Aorta (tissue), 5 donors: ENCODE measurements around the gene SLC27A5. TPM values are rescaled to one million over a fixed set of nuclear protein-coding genes. Genes with fewer than 3 reads are reported as not detected.
A peak's percentile ranks its signal among the peaks of the same experiment; 100 is the strongest.
"Not testable (repeated sequence)": the region's sequence is repeated elsewhere in the genome, so short reads cannot be mapped to it uniquely, and the experiment has no call there.

Experiments
- ATAC-seq: fragments of 200-7000 bp; cut with Tn5 transposase; one replicate; pipeline ENCODE4 v1.9.1; 2022; ENCODE audit warnings: moderate library complexity; ENCODE audit not compliant: low FRiP score
- DNase-seq, 2 donors: peaks; one replicate each; pipeline ENCODE4 v3.0.0-alpha.2; 2020
- H3K27ac ChIP-seq, 2 donors: one replicate each; pipeline ENCODE4 v1.5.1; 2013; ENCODE audit warnings: low read length in 2 of 2, mild to moderate bottlenecking in 2 of 2, moderate library complexity in 2 of 2, control low read depth in 1 of 2, inconsistent platforms in 1 of 2, low read depth in 1 of 2
- H3K27me3 ChIP-seq, 2 donors: one replicate each; pipeline ENCODE4 v1.6.1; 2013; ENCODE audit warnings: control low read depth in 1 of 2, low read length in 1 of 2, mild to moderate bottlenecking in 1 of 2, moderate library complexity in 1 of 2; ENCODE audit not compliant: insufficient read depth in 2 of 2, control insufficient read depth in 1 of 2
- H3K36me3 ChIP-seq, 2 donors: one replicate each; pipeline ENCODE4 v1.6.1; 2013; ENCODE audit warnings: control low read depth in 1 of 2, low read length in 1 of 2, mild to moderate bottlenecking in 1 of 2; ENCODE audit not compliant: insufficient read depth in 2 of 2, control insufficient read depth in 1 of 2
- H3K4me1 ChIP-seq, 2 donors: one replicate each; pipeline ENCODE4 v1.6.1; 2013; ENCODE audit warnings: low read length in 2 of 2, control low read depth in 1 of 2, mild to moderate bottlenecking in 1 of 2, moderate library complexity in 1 of 2; ENCODE audit not compliant: insufficient read depth in 2 of 2, control insufficient read depth in 1 of 2
- H3K4me3 ChIP-seq, 2 donors: one replicate each; pipeline ENCODE4 v1.5.1; 2013; ENCODE audit warnings: low read length in 2 of 2, control low read depth in 1 of 2, mild to moderate bottlenecking in 1 of 2
- H3K9me3 ChIP-seq: one replicate; pipeline ENCODE4 v1.6.1; 2013; ENCODE audit warnings: mild to moderate bottlenecking, low read length; ENCODE audit not compliant: control insufficient read depth
- WGBS, 2 donors: extraction: QIAGEN DNeasy Blood & Tissue Kit; methylation state at CpG; one replicate each; pipeline ENCODE4 v1.1.7; 2013; 5-methylcytosine and 5-hydroxymethylcytosine counted together
- intact Hi-C, 2 donors: fragments of 100-400 bp; cut with DNase I; formaldehyde crosslinking; loops; one replicate each; pipeline versions ENCODE4 v1.14.2 to v1.15.0; 2022
- microRNA-seq, 2 donors: library from miRNA; unstranded; fragments of <30 nt; microRNA quantifications; one replicate each; pipeline ENCODE4 v1.2.0, GENCODE V29; 2020
- polyA plus RNA-seq, 2 donors: library from polyadenylated mRNA; stranded (reverse); fragments of 200-250 nt; gene quantifications; one replicate each; pipeline ENCODE4 v1.2.3, GENCODE V29; 2013
- total RNA-seq, 2 donors: library from RNA; stranded (reverse); fragmentation: NEBNext Ultra II Directional; extraction: Animal tissue kit (Norgen Biotek cat#: 25700); gene quantifications; one replicate each; pipeline ENCODE4 v1.2.1, GENCODE V29; 2021
- donor health status: healthy with polysubstance abuse.
- donor health status: Bipolar disorder and iron deficiency.
- donor health status: DM: no; HTN: no; CAD: no.
- donor health status: DM: no; HTN: no; CAD: no.
- donor health status: DM: yes; HTN: yes; CAD: no.

Gene SLC27A5
- total and polyA plus RNA-seq, 4 donors: 8.1 to 24.6 (median 11.1) TPM

DNA sequence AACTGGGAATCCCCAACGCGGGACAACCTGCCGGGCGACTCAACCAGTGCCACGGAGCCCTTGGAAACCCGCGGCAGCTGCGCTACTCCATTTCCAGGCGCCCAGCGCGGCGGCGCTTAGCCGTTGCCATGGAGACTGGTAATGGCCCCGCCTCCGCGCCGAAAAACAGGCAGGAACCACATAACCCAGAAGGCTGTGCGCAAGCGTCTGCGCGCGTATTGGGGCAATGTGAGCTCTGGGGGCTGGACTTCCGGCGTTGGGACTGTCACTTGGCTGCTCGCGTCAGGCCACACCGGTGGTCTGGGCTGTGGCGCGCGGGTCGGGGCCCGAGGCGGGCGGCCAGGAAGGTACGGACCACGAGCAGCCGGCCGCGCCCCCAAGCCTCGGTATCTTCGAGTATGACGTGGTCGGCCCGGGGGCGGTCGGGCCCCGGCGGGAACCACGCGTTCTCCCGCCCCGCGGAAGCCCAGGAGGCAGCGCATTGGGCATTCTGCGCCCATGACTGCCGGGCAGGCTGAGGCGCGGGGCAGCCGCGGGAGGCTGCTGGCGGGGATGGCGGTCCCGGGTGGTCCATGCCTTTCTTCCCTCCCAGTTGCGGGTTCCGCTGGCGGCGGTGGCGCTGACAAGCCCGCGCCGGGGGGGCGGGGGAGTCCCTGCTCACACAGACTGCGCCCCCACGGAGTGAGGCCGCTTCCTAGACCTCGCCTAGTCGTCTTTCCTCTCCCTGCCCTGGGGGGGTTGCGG, 60.3 kb downstream of the SLC27A5 start, which contains the start of gene ZNF324B:
Gene ZNF324B, plus strand, starts transcription at position 265 of the 744 bp plus-strand sequence. CDS start 2,080 bp downstream, outside the sequence.
- Histone ChIP-seq H3K27ac (peak within 1 kb of the TSS in 1 of 2 donors; percentile 2), H3K27me3 (no peaks in the 10 kb centered on the region), H3K4me3 (peak within 1 kb of the TSS; percentile 63 to 66), H3K36me3 (peaks cover 0 to 3% of the 10 kb centered on the region in 2 donors), H3K9me3 (no peaks in the 10 kb centered on the region), H3K4me1 (no peaks in the 10 kb centered on the region)
- 0% methylated on average over 45 to 79 of the region's 79 CpGs for WGBS, 2 donors
- DNase-seq: peak; percentile 98 to 99
- peak; percentile 98 for ATAC-seq
- intact Hi-C loops: loop anchor here in 1 of 2 donors (1.0 kb wide), 1 partner anchor 11 kb away; the partner anchor contains the start of gene ZNF132

DNA sequence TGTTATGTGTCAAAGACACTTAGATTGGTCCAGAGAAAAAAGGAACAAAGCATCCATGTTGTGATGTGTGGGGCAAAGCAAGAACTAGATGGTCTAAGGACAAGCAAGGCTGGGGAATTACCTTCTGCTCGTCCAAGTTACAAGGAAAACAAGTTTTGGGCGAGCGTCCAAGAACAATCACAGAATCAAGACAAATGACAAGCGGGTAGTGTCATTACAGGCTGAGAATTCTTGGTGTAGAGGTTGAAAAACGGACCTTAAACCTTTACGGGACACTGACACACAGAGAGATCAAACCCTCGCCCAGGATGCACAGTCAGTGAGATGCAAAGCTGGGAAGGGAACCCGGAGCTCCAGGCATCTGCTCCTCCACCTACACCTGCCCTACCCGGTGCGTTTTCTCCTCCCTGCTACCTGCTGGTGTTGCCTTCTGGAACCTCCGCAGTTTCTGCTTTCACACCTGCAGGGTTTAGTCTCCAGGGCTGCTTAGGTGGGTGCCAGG, 60.9 kb downstream of the SLC27A5 start:
- intact Hi-C loops: loop anchor here in 1 of 2 donors (1.0 kb wide), 1 partner anchor 11 kb away; the partner anchor contains the start of gene ZNF132
- no peak overlapping the region for H3K27ac ChIP-seq
- H3K9me3 ChIP-seq: no peaks in the 10 kb centered on the region
- no peaks in the 10 kb centered on the region for H3K27me3 ChIP-seq
- ATAC-seq: no peak
- H3K4me1 ChIP-seq: no peaks in the 10 kb centered on the region
- 3% methylated on average over 11 of the region's 11 CpGs for WGBS, 2 donors
- H3K4me3 ChIP-seq: peak overlapping the region; percentile 63
- DNase-seq: no peak
- no peaks in the 10 kb centered on the region for H3K36me3 ChIP-seq

- H3K27me3 ChIP-seq: not testable (repeated sequence)
These were observed 61.8 kb downstream of the SLC27A5 start for GRCh38 chr19:58449980-58450379.

GRCh38 chr19:58448860-58449259, 62.9 kb downstream of the SLC27A5 start:
- H3K4me3 ChIP-seq, intact Hi-C loops, H3K36me3 ChIP-seq, ATAC-seq, H3K4me1 ChIP-seq, H3K27ac ChIP-seq, DNase-seq, H3K27me3 ChIP-seq, H3K9me3 ChIP-seq: not testable (repeated sequence)
- WGBS, 2 donors: 75 to 79% methylated on average over 3 of the region's 3 CpGs

More at GRCh38 chr19:58449980-58450379, 61.8 kb downstream of the SLC27A5 start:
- intact Hi-C loops, DNase-seq, H3K9me3 ChIP-seq, H3K4me1 ChIP-seq, H3K36me3 ChIP-seq, H3K27ac ChIP-seq, ATAC-seq, H3K4me3 ChIP-seq: not testable (repeated sequence)
- 60 to 61% methylated on average over 5 of the region's 5 CpGs for WGBS, 2 donors

Small RNA genes within 50 kb of the gene (microRNA-seq; reads per million reads assigned to microRNA genes)
- gene MIR6807: 0 to 1.2 reads per million in 2 donors

Other genes starting within 250 kb of the SLC27A5 start
- gene ZNF8, start 233.0 kb downstream of the SLC27A5 start, total RNA-seq: 1 to 10 TPM; 5.9 to 7.8 TPM
- gene ZNF8, start 233.0 kb downstream of the SLC27A5 start, polyA plus RNA-seq: 1 to 10 TPM in 1 of 2 donors, under 1 TPM in 1; 0.38 to 1.9 TPM
- 10 to 100 TPM; 33.6 to 34.3 TPM for gene ERVK3-1, start 206.6 kb downstream of the SLC27A5 start, total RNA-seq
- 10 to 100 TPM; 26.4 to 48.1 TPM for gene ERVK3-1, start 206.6 kb downstream of the SLC27A5 start, polyA plus RNA-seq
- gene ZSCAN22, start 185.0 kb downstream of the SLC27A5 start, total RNA-seq: 1 to 10 TPM; 2.2 to 3.1 TPM
- under 1 TPM; 0.25 to 0.43 TPM for gene ZSCAN22, start 185.0 kb downstream of the SLC27A5 start, polyA plus RNA-seq
- gene A1BG, start 158.5 kb downstream of the SLC27A5 start, total RNA-seq: 10 to 100 TPM in 1 of 2 donors, 1 to 10 TPM in 1; 9.7 to 11.3 TPM
- gene A1BG, start 158.5 kb downstream of the SLC27A5 start, polyA plus RNA-seq: 10 to 100 TPM; 21.5 to 81.6 TPM
- under 1 TPM; 0.32 to 0.87 TPM for gene ZNF497, start 149.2 kb downstream of the SLC27A5 start, total RNA-seq
- gene ZNF497, start 149.2 kb downstream of the SLC27A5 start, polyA plus RNA-seq: under 1 TPM in 1 of 2 donors, not detected in 1; 0.79 TPM
- 1 to 10 TPM in 1 of 2 donors, under 1 TPM in 1; 0.65 to 1.8 TPM for gene ZNF837, start 131.0 kb downstream of the SLC27A5 start, total RNA-seq
- gene ZNF837, start 131.0 kb downstream of the SLC27A5 start, polyA plus RNA-seq: 1 to 10 TPM in 1 of 2 donors, under 1 TPM in 1; 0.75 to 1.2 TPM
- 100 to 1,000 TPM; 609 to 674 TPM for gene RPS5, start 124.7 kb downstream of the SLC27A5 start, total RNA-seq
- 1,000 to 10,000 TPM; 1,453 to 1,636 TPM for gene RPS5, start 124.7 kb downstream of the SLC27A5 start, polyA plus RNA-seq
- not detected for gene RNF225, start 116.3 kb downstream of the SLC27A5 start, total RNA-seq
- not detected for gene RNF225, start 116.3 kb downstream of the SLC27A5 start, polyA plus RNA-seq
- 10 to 100 TPM; 11.8 to 13.4 TPM for gene ZNF584, start 103.3 kb downstream of the SLC27A5 start, total RNA-seq
- gene ZNF584, start 103.3 kb downstream of the SLC27A5 start, polyA plus RNA-seq: 10 to 100 TPM in 1 of 2 donors, under 1 TPM in 1; 0.75 to 10.3 TPM
- 1 to 10 TPM; 4.5 to 5.4 TPM for gene ZNF132, start 71.8 kb downstream of the SLC27A5 start, total RNA-seq
- gene ZNF132, start 71.8 kb downstream of the SLC27A5 start, polyA plus RNA-seq: 1 to 10 TPM in 1 of 2 donors, under 1 TPM in 1; 0.38 to 1.4 TPM
- gene ZNF324B, start 60.4 kb downstream of the SLC27A5 start, total RNA-seq: 1 to 10 TPM; 4.6 to 5.7 TPM
- 1 to 10 TPM; 1.5 to 2.3 TPM for gene ZNF324B, start 60.4 kb downstream of the SLC27A5 start, polyA plus RNA-seq
- gene ZNF324, start 44.9 kb downstream of the SLC27A5 start, total RNA-seq: 10 to 100 TPM; 10.8 to 14.1 TPM
- 1 to 10 TPM; 2.3 to 4.6 TPM for gene ZNF324, start 44.9 kb downstream of the SLC27A5 start, polyA plus RNA-seq
- 1 to 10 TPM; 6.4 to 9.9 TPM for gene ZNF446, start 35.6 kb downstream of the SLC27A5 start, total RNA-seq
- gene ZNF446, start 35.6 kb downstream of the SLC27A5 start, polyA plus RNA-seq: 10 to 100 TPM; 10.4 to 26.1 TPM
- gene ZBTB45, start 7.8 kb upstream of the SLC27A5 start, total RNA-seq: 10 to 100 TPM; 12.2 to 15.6 TPM
- gene ZBTB45, start 7.8 kb upstream of the SLC27A5 start, polyA plus RNA-seq: 1 to 10 TPM; 3.0 to 8.1 TPM
- gene TRIM28, start 32.1 kb upstream of the SLC27A5 start, total RNA-seq: 100 to 1,000 TPM; 167 to 179 TPM
- 100 to 1,000 TPM in 1 of 2 donors, 10 to 100 TPM in 1; 76.5 to 210 TPM for gene TRIM28, start 32.1 kb upstream of the SLC27A5 start, polyA plus RNA-seq
- gene CHMP2A, start 43.1 kb upstream of the SLC27A5 start, total RNA-seq: 10 to 100 TPM; 94.9 to 99.8 TPM
- 100 to 1,000 TPM; 186 to 208 TPM for gene CHMP2A, start 43.1 kb upstream of the SLC27A5 start, polyA plus RNA-seq
- gene UBE2M, start 46.6 kb upstream of the SLC27A5 start, total RNA-seq: 10 to 100 TPM; 47.5 to 57.7 TPM
- 10 to 100 TPM; 47.1 to 51.2 TPM for gene UBE2M, start 46.6 kb upstream of the SLC27A5 start, polyA plus RNA-seq
- 10 to 100 TPM; 17.7 to 31.9 TPM for gene MZF1, start 61.3 kb upstream of the SLC27A5 start, total RNA-seq
- 10 to 100 TPM in 1 of 2 donors, 1 to 10 TPM in 1; 6.3 to 81.5 TPM for gene MZF1, start 61.3 kb upstream of the SLC27A5 start, polyA plus RNA-seq